Hematopoietic multipotent progenitor cell (in vitro differentiated cells): ENCODE measurements around the gene IFT88. TPM values are rescaled to one million over a fixed set of nuclear protein-coding genes. Genes with fewer than 3 reads are reported as not detected.

Source experiments
- DNase-seq, 3 donors: peaks; one replicate each; pipeline ENCODE4 v3.0.0-alpha.2; 2011 to 2015; ENCODE audit warnings: low read depth in 2 of 3, low spot score in 2 of 3
- total RNA-seq: library from RNA; depleted of rRNA; stranded (reverse); fragments of >200 nt; gene quantifications from one replicate; pipeline ENCODE4 v1.2.3, GENCODE V29; 2012

The IFT88 gene
- total RNA-seq, 1 donor: 7.0 TPM

- DNase-seq: peak in 1 of 3 donors; percentile 15
These were observed 1.7 kb upstream of the IFT88 start for GRCh38 chr13:20565115-20565736.

DNA sequence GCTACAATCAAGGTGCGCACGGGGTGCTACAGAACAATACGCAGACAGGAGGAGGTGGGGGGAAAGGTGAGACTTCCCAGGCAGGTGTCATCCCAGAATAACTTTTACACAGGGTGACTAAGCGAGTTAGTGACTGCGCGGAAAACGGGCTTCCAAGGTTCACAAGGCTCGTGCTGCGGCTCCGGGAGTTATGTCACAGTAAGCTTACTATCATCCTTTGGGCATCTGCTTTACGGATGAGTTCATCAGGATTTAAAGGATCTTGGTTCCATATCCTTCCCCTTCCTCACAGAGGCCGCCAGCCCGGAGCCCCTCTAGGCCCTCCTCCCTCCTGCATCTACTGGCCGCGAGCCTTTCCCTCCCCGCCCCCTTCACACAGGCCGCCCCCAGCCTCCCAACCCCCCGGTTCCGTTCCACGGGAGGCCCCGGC lies 474 bp upstream of the IFT88 start:
- no peak for DNase-seq

DNA sequence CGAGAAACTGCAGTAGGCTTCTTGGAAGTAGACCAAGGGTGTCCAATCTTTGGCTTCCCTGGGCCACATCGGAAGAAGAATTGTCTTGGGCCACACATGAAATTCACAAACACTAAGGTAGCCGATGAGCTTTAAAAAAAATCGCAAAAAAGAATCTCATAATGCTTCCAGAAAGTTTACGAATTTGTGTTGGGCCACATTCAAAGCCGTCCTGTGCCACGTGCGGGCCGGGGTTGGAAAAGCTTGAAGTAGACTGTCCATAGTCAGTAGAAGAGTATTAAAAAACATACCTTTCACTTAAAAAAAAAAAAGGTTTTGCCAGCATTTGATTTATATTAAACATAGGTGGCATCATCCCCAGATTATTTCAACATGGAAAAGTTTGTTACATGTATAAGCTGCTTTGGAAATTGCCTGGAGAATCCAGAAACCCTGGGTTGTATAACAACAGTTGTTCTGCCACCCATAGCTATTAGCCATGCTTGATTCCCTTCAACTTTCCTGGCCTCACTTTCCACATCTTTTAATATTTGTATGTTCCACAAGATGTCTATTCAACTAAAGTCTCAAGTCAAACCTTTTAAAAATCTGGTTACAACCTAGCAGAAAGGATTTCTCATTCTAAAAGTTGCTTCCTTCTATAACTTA lies 1.0 kb downstream of the IFT88 start:
- no peak for DNase-seq

DNA sequence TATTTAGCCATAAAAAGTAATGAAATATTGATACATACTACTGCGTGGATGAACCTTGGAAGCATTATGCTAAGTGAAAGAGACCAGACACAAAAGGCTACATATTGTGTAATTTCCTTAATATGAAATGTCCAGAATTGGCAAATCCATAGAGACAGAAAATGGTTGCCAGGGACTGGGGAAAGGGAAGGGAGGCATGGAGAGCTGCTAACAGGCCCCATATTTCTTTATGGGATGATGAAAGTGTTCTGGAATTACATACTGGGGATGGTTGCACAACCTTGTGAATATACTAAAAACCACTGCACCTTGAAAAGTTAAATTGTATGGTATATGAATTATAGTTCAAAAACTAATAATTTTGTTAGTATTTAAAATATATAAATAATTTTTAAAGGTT lies 3.6 kb downstream of the IFT88 start:
- no peak for DNase-seq

GRCh38 chr13:20571676-20572075 lies 4.7 kb downstream of the IFT88 start:
- DNase-seq: peak in 1 of 3 donors; percentile 11

- DNase-seq: no peak
These were observed 6.2 kb downstream of the IFT88 start for GRCh38 chr13:20573186-20573585.

DNA sequence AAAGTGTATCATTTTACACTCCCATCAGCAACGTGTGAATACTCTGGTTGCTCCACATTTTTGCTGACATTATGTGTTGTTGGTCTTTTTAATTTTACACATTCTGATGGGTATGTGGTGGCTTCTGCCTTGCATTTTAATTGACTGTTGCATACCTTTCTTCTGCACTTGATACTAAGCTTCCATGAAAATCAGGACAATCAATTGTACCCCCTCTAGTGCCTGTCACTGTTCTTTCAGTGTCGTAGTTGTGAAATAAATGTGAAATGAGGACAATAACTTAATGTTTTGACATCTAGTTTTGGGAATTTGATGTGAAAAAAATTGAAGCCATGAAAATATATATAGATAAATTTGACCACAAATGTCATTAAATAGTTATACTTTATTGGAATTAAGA lies 6.7 kb downstream of the IFT88 start:
- DNase-seq: no peak

- DNase-seq: no peak
These were observed 12.2 kb downstream of the IFT88 start for GRCh38 chr13:20579191-20579590.

DNA sequence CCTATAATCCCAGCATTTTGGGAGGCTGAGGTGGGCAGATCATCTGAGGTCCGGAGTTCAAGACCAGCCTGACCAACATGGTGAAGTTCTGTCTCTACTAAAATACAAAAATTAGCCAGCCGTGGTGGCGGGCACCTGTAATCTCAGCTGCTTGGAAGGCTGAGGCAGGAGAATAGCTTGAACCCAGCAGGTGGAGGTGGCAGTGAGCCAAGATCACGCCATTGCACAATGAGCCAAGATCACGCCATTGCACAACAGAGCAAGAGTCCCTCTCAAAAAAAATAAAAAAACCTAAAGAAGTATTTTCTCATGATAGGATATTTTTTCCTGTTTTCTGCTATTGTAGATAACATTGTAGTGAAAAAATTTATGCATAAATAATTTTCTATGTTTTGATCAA lies 13.3 kb downstream of the IFT88 start:
- DNase-seq: no peak

DNA sequence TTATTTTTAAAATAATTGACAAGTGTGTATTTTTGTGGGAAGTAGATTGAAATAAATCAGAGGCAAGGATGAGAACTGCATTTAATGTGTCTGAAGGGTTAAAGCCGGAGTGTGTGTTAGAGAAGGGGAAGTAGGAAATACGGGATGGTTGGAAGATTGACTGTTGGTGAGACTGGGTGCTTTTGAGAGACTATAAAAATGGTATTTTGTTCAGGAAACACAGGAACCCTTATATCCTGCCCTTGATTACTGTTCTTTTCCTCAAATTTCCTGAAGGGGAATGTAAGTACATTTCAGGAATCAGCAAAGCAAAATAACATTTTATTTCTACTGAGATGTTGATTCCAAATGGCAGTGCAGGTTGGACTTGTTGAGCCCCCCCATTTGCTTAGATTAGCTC lies 15.1 kb downstream of the IFT88 start:
- no peak for DNase-seq

DNA sequence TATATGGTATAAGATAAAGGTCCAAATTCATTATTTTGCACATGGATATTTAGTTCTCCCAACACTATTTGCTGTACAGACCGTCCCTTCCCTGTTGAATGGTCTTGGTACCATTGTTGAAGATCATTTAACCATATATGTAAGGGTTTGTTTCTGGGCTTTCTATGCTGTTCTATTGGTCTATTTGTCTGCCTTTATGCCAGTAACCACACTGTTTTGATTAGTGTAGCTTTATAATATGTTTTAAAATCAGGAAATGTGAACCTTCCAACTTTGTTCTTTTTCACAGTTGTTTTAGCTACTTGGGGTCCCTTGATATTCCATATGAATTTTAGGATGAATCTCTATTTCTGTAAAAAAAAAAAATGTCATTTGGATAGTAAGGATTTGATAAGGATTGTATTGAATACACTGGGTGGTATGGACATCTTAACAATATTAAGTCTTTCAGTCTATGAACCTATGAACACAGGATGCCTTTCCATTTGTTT lies 16.9 kb downstream of the IFT88 start:
- no peak for DNase-seq

DNA sequence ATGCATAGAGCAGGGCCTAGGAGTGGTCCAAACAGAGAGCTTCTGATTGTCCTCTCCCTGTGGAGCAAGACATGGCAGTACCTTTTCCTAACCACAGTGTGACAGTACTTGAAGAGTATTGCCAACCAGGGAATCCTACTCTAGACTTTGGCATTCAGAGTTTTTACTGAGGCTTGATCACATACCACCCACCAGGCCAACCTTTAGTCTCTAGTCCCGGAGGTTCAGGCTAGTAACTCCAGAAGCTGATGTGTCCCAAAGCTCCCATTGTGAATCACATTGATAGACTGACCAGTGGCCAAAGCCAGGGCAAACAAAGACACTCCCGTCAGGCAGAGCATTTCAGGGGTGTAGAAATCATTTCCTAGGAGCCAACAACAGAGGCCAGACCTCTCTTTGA lies 18.4 kb downstream of the IFT88 start:
- DNase-seq: no peak

- DNase-seq: no peak
These were observed 21.7 kb downstream of the IFT88 start for GRCh38 chr13:20588529-20589110.

DNA sequence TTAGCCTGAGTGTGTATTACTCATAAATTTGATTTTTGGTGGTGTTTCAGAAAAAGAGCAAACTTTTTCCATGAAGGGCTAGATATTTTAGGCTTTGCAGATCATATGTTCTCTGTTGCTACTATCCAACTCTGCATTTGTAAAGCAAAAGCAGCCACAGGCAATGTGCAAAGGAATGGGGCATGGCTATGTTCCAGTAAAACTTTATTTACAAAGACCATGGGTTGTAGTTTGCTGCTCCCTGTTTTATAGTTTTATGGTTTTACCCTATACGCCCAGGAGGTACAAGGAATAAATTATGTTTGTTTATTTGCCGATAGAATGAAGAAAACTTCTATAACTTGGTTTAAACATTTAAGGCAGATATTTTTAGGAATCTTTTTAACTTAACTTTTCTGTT lies 23.6 kb downstream of the IFT88 start:
- no peak for DNase-seq

GRCh38 chr13:20592606-20593005 lies 25.6 kb downstream of the IFT88 start:
- no peak for DNase-seq

DNA sequence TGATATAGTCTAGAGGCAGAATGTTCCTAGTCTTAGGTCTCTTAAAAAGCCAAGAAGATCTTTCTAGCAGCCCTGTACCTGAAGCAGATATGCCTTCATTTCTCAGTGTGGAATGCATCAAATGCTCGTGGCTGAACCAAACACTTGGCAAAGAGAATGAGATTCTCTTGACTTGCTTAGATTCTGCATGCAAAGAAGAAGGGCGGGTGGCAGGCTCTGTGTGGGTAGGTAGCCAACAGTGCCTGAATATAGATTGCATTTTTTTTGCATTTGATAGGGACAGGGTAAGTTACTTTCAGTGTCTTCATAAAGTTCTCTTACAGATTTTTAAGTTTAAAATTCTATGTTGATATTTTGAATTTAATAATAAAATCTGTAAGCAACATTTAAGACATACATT lies 27.3 kb downstream of the IFT88 start:
- no peak for DNase-seq

- no peak for DNase-seq
These were observed 40.1 kb downstream of the IFT88 start for GRCh38 chr13:20607015-20607414.

GRCh38 chr13:20608438-20609020 lies 41.6 kb downstream of the IFT88 start:
- no peak for DNase-seq

- DNase-seq: no peak
These were observed 42.2 kb downstream of the IFT88 start for GRCh38 chr13:20609145-20609544.

DNA sequence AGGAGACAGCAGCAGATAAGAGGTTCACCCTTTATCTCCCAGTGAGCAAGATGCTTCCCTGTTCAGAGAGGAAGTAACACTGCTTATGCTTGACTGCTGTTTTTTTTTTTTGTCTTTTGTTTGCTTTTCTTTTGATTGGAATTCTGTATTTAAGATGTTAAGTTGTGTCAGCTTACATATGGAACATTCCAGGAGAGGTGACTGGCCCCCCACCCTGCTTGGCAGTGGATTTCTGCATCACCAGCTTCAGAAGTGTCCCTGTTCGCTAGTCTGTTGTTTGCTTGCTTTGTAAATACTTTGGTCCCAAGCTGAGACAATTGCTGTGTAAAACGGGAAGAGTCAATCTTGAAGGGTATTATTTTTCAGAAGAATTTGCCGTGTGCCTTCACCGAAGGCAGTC lies 43.0 kb downstream of the IFT88 start:
- DNase-seq: no peak

DNA sequence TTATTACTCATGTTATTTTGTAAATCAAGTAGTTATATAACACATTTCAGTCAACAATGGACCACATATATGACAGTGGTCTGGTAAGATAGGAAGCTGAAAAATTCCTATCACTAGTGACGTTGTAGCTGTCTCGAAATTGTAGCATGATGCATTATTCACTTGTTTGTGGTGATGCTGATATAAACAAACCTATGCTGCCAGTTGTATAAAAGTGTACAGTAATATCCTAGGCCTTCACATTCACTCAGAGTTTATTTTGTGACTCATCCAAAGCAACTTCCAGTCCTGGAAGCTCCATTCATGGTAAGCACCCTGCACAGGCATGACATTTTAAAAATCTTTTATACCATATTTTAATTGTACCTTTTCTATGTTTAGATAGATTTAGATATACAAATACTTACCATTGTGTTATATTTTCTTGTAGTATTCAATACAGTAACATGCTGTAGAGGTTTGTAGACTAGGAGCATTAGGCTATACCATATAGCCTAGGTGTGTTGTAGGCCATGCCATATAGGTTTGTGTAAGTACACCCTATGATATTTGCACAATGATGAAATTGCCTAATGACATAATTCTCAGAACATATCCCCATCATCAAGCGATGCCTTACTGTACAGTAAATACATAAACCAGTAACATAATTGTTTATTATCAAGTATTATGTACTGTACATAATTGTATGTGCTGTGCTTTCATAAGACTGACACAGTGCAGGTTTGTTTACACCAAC lies 49.3 kb downstream of the IFT88 start:
- DNase-seq: no peak
